Lung (tissue), 10 donors: ENCODE data around the gene RNU1-2. TPM values are rescaled to one million over a fixed set of nuclear protein-coding genes. Genes with fewer than 3 reads are reported as not detected.
"Not testable (repeated sequence)": the region's sequence is repeated elsewhere in the genome, so short reads cannot be mapped to it uniquely, and the experiment has no call there.

Source experiments
- ATAC-seq: fragments of 200-7000 bp; cut with Tn5 transposase; one replicate; pipeline ENCODE4 v1.9.1; 2020; ENCODE audit warnings: moderate number of reproducible peaks; ENCODE audit not compliant: insufficient read depth, low FRiP score
- DNase-seq, 3 donors: peaks; one replicate each; pipeline ENCODE4 v3.0.0-alpha.2; 2013 to 2017
- H3K27ac ChIP-seq, 2 donors: one replicate each; pipeline ENCODE4 v1.5.1; 2013; ENCODE audit warnings: mild to moderate bottlenecking in 2 of 2, moderate library complexity in 2 of 2, control low read depth in 1 of 2, inconsistent platforms in 1 of 2, low read depth in 1 of 2, low read length in 1 of 2
- H3K27me3 ChIP-seq, 3 donors: one replicate each; pipeline ENCODE4 v1.5.1; 2013; ENCODE audit warnings: low read length in 2 of 3; ENCODE audit not compliant: control insufficient read depth in 3 of 3, insufficient read depth in 3 of 3
- H3K36me3 ChIP-seq, 4 donors: one replicate each; pipeline ENCODE4 v1.5.1; 2013; ENCODE audit warnings: low read length in 4 of 4, mild to moderate bottlenecking in 1 of 4, moderate library complexity in 1 of 4; ENCODE audit not compliant: control insufficient read depth in 4 of 4, insufficient read depth in 4 of 4
- H3K4me1 ChIP-seq, 5 donors: one replicate each; pipeline ENCODE4 v1.5.1; 2013; ENCODE audit warnings: low read length in 5 of 5, mild to moderate bottlenecking in 2 of 5, moderate library complexity in 1 of 5; ENCODE audit not compliant: control insufficient read depth in 5 of 5, insufficient read depth in 5 of 5
- H3K4me3 ChIP-seq: one replicate; pipeline ENCODE4 v1.5.1; 2013; ENCODE audit warnings: mild to moderate bottlenecking, control low read depth, moderate library complexity
- H3K9ac ChIP-seq, 2 donors: one replicate each; pipeline ENCODE4 v1.5.1; 2013; ENCODE audit warnings: low read length in 2 of 2, control low read depth in 1 of 2; ENCODE audit not compliant: insufficient read depth in 1 of 2
- H3K9me3 ChIP-seq, 4 donors: one replicate each; pipeline ENCODE4 v1.5.1; 2013; ENCODE audit warnings: low read length in 3 of 4, mild to moderate bottlenecking in 1 of 4, moderate library complexity in 1 of 4; ENCODE audit not compliant: control insufficient read depth in 4 of 4, insufficient read depth in 3 of 4
- WGBS, 2 donors: extraction: QIAGEN DNeasy Blood & Tissue Kit; methylation state at CpG; one replicate each; pipeline ENCODE4 v1.1.7; 2013; 5-methylcytosine and 5-hydroxymethylcytosine counted together
- polyA plus RNA-seq, 2 donors: library from polyadenylated mRNA; stranded (reverse); fragments of 200-250 nt; gene quantifications; one replicate each; pipeline ENCODE4 v1.2.1, GENCODE V29; 2013
- total RNA-seq, 2 donors: library from RNA; depleted of rRNA in 1 of 2; stranded (reverse); fragments of >200 nt in 1 of 2; gene quantifications; one replicate each; pipeline ENCODE4 v1.2.1, GENCODE V29; 2014 to 2021
- donor health status: Bipolar disorder and iron deficiency.
- donor health status: healthy.
- donor health status: DM: yes; HTN: yes; CAD: no.

The RNU1-2 gene
- total and polyA plus RNA-seq, 4 donors = under 0.01 to 3,134 TPM; not detected in 2

DNA sequence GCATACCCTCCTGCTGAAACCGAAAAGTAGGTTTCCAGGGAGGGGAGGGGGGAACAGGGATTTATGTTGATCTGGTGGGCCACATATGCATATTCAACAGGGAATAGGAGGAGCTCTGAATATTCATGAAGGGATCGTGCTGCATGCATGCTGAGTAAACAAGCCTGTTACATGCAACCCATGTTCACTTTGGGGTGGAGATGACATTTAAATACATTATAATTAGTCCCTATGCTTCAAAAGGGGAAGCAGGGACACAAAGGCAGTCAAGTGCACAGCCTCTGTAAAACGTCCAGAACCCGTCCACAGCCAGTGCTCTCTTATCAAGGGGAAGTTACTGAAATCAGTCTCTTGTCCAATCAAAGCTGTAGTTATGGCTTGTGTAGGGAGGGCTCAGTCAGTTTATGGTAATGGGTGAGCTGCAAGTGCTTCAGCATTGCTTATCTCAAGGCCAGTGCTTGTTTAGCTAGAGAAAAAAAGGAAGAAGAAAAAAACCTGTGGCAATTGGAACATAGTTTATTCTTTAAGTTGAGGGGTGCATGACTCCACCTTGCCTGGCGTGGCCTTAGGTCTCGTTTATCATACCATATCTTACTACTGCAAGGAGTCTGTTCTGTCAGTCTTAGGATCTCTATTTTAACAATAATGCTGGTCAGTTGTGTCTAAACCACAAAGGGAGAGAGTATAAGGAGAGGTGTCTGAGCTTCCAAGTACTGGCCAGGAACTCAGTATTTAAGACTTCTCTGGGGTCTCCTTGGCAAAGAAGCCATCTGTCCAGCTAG is 28.7 kb upstream of the RNU1-2 start:
- not testable (repeated sequence) for H3K9ac ChIP-seq, DNase-seq, H3K36me3 ChIP-seq, H3K27ac ChIP-seq, H3K4me1 ChIP-seq, H3K4me3 ChIP-seq, ATAC-seq, H3K9me3 ChIP-seq
- WGBS, 2 donors = 15 to 21% methylated on average over 2 to 4 of the region's 6 CpGs
- H3K27me3 ChIP-seq = peaks cover 0 to 10% (median 6%) of the 10 kb centered on the region in 3 donors

DNA sequence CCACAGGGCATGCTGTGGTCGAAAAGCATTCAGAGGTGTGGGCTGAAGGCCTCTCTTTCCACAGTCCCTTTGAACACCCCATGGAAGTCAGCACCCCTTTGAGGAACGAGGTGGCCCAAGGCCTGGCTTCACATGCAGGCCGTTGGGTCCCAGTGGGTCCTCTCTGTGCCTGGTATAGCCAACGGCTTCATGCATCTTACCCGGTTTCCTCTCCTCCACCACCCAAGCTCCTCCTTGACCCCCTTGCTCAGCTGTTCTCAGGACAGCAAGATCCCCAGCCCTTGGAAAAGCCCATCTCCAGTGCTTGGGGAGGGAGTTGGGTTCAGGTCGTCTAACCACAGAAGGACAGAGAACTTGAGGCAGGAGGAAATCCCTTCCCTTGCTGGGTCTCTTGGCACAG is 27.0 kb upstream of the RNU1-2 start:
- not testable (repeated sequence) for DNase-seq, H3K4me1 ChIP-seq, H3K9me3 ChIP-seq, H3K9ac ChIP-seq, H3K27ac ChIP-seq, H3K36me3 ChIP-seq, ATAC-seq, H3K4me3 ChIP-seq
- H3K27me3 ChIP-seq = peaks cover 0 to 21% (median 11%) of the 10 kb centered on the region in 3 donors
- 87 to 92% methylated on average over 5 of the region's 6 CpGs for WGBS, 2 donors

DNA sequence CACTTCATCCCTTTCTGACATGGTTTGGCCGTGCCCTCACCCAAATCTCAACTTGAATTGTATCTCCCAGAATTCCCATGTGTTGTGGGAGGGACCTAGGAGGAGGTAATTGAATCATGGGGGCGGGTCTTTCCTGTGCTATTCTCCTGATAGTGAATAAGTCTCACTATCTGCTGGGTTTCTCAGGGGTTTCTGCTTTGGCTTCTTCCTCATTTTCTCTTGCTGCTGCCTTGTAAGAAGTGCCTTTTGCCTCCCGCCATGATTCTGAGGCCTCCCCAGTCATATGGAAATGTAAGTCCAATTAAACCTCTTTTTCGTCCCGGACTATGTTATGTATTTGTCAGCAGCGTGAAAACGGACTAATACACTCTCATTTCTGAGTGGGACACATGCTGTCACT is 25.8 kb upstream of the RNU1-2 start:
- H3K27ac ChIP-seq, H3K9me3 ChIP-seq, H3K4me3 ChIP-seq, H3K36me3 ChIP-seq, DNase-seq, H3K4me1 ChIP-seq, H3K9ac ChIP-seq, ATAC-seq: not testable (repeated sequence)
- 77 to 91% methylated on average over 6 of the region's 7 CpGs for WGBS, 2 donors
- peaks cover 0 to 21% (median 16%) of the 10 kb centered on the region in 3 donors for H3K27me3 ChIP-seq

DNA sequence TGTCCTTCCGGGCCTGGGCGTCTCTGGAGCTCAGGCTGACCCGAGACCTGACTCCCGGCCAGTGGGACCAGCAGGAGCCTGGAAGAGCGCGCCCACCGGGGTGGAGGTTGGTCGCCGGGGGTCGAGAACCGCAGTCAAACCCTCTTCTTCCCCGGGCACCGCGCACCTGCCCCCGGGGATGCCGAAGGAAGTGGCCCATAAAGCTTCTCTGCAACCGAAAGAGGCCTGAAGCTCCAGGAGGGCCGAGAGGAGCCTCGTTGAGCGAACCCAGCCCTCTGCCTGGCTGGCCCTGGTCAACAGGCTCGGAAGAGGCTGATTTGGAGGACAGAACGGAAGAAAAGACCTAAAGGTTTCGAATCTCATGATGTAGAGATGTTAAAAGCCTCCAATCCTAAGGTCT is 24.6 kb upstream of the RNU1-2 start:
- 78 to 86% methylated on average over 23 of the region's 23 CpGs for WGBS, 2 donors
- H3K27me3 ChIP-seq = peaks cover 0 to 30% (median 24%) of the 10 kb centered on the region in 3 donors
- H3K27ac ChIP-seq, H3K4me3 ChIP-seq, H3K4me1 ChIP-seq, ATAC-seq, H3K36me3 ChIP-seq, H3K9ac ChIP-seq, DNase-seq, H3K9me3 ChIP-seq: not testable (repeated sequence)

DNA sequence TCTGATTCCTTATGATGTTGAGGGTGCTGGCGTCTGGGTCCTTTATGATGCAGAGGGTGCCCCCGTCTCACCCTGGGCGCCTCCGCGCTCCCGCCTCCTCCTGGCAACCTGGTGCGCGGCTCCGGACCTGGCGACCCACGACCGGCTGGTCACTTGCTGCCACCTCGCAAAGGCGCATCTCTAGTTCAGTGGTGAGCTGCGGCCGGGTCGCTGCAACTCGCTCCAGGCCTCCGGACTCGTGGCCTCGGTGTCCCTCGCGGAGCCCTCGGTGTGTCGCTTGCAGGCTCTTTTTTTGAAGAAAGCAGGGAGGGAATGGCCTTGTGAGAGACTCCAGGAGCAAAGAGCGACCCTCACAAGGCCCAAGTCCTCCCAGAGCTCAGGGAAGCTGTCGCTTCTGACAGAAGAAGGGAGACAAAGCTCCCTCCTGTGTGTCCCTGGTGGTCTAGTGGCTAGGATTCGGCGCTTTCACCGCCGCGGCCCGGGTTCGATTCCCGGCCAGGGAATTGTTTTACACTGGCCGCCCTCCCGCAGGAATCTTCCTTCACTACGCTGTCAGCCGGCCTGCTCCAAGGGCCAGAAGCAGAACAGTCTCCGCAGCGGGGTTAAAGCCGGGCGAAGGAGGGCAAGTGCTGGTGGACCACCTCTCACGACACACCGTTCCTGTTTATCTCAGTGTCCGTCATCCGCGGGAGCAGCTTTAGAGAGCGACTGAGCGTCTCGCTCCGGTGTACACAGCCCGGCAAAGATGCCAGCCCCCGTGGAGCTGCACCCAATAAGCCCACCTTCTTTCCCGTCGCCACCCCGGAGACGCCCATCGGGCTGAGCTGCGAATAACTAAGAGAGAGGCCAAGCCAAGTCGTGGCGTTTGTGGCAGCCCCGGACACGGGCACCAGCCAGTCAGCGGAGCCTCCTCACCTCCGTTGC is 23.4 kb upstream of the RNU1-2 start:
- not testable (repeated sequence) for H3K4me1 ChIP-seq, H3K4me3 ChIP-seq, H3K36me3 ChIP-seq, H3K27ac ChIP-seq, H3K9me3 ChIP-seq, H3K9ac ChIP-seq
- DNase-seq = peak; percentile 43 to 89 (median 57)
- WGBS, 2 donors = 28 to 43% methylated on average over 46 to 58 of the region's 66 CpGs
- peaks cover 0 to 31% (median 25%) of the 10 kb centered on the region in 3 donors for H3K27me3 ChIP-seq
- peak; percentile 84 for ATAC-seq

DNA sequence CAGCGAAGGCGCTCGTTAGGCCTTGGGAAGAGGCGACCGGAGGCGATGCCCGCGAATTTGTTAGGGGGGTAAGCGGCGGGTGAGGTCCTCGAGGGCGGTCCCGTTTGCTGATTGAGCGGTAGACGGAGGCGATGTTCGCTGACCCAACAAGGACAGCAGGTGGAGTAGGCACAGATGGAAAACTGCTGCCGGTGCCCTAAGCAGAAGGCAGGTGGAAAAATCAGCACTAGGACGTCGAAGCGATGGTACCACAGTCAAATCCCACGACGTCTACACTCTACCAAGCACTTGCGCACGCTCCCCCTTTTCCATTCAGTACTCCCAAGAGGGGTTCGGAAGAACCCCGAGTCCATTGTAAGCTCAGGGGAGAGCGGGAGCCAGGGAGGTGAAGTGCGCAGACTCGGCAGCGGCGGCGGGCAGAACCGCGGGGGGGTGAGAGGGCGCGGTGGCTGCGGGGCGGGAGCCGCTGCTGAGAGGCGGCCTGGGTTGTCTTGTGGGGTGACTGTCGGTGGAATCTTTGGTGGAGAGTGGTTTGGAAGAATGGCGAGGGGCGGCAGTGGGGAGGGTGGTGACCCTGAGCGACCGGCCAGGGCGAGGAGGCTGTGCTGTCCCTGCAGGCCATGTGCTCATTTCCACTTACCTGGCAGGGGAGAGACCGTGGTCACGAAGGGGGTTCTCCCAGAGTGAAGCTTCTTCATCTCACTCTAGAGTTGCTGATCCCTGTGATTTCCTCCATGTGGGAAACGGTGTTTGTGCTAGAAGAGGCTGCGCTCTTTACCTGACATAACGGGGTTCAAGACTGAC is 22.5 kb upstream of the RNU1-2 start:
- H3K4me1 ChIP-seq, H3K27ac ChIP-seq, H3K4me3 ChIP-seq, H3K9ac ChIP-seq, ATAC-seq, H3K36me3 ChIP-seq, H3K9me3 ChIP-seq: not testable (repeated sequence)
- DNase-seq = peak in 2 of 3 donors; percentile 42 to 64
- peaks cover 0 to 31% (median 25%) of the 10 kb centered on the region in 3 donors for H3K27me3 ChIP-seq
- WGBS, 2 donors = 16 to 20% methylated on average over 37 to 42 of the region's 52 CpGs

DNA sequence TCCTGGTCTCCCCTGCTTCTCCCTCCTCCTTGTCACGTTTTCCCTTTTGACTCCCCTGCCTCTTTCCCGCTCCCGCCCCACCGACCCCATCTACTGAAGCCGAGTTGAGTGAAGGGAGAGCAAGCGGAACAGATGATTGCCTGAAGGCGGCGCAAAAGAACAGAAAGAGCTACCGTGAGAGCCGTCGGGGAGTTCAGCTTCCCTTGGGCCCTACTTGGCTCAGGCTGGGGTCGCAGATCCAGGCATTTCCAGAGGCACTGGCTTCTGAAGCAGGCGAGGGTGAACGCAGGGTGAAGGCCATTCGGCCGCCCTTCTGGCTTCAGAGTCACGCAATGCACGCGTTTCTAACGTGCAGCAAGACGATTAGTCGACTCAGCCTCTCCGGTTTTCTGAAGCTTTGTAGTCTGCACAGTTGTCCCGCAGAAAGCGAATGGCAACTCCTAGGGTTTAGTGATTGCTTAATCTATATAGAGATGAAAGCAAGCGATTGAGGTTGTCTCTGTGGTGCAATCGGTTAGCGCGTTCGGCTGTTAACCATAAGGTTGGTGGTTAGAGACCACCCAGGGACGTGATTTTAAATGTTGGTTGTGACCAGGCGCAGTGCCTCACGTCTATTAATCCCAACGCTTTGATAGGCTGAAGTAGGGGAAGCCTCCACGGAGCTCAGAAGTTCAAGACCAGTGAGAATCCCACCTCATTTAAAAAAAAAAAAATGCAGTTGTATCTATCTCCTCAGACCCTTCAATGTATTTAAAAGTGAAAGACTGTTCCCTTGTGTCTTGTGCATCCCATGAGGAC is 20.6 kb upstream of the RNU1-2 start:
- not testable (repeated sequence) for DNase-seq, H3K9ac ChIP-seq, H3K4me1 ChIP-seq, H3K36me3 ChIP-seq, ATAC-seq, H3K27ac ChIP-seq, H3K4me3 ChIP-seq, H3K9me3 ChIP-seq
- H3K27me3 ChIP-seq = peaks cover 0 to 33% (median 25%) of the 10 kb centered on the region in 3 donors
- WGBS, 2 donors = 45 to 48% methylated on average over 28 to 33 of the region's 35 CpGs
